Measurements from ENCODE around the gene METTL13.

DNA sequence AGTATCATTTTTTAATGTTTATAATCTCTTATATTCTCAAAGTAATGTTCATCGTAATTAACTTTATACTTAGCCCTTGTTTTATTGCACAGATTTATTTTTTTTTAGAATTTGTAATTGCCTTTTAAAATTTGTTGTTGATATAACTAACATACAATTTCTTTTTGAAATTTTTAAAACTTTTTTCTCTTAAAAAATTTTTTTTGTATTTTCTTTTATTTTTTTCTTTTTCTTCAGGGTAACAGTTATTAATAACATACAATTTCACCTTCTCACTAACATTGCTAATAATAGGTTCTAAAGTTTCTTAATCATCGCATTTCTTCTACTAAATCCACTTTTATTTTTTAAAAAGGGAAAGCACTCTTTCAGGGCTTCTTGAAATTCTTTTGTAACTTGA lies 28.3 kb upstream of the METTL13 start:
- TF ChIP-seq CTCF (conservative IDR thresholded peaks at IDR 0.05; ENCODE audit: low read length) (no peak), EZH2phosphoT487 (IDR thresholded peaks at IDR 0.05; ENCODE audit: borderline replicate concordance, low read depth, low read length) (no peak)

All from OCI-LY7 (cell line).